H9 (cell line): ENCODE measurements around the gene TOPORS. TPM values are rescaled to one million over a fixed set of nuclear protein-coding genes. Genes with fewer than 3 reads are reported as not detected.

Experiments
- DNase-seq: peaks from one replicate; pipeline ENCODE4 v3.0.0-alpha.2; 2017
- H2AFZ ChIP-seq: one replicate; pipeline ENCODE4 v1.6.1; 2013; ENCODE audit warnings: mild to moderate bottlenecking, low read length, control low read depth, moderate library complexity
- H2AK5ac ChIP-seq: 2 replicates; pipeline ENCODE4 v1.6.1; 2013; ENCODE audit warnings: low read length, control low read depth, mixed read lengths; ENCODE audit not compliant: insufficient read length
- H2BK120ac ChIP-seq: one replicate; pipeline ENCODE4 v1.6.1; 2013; ENCODE audit warnings: low read depth, mild to moderate bottlenecking, low read length, control low read depth, inconsistent platforms; ENCODE audit not compliant: poor library complexity, severe bottlenecking
- H2BK12ac ChIP-seq: 2 replicates; pipeline ENCODE4 v1.6.1; 2013; ENCODE audit warnings: low read length, control low read depth, mixed read lengths, low read depth; ENCODE audit not compliant: insufficient read length
- H2BK15ac ChIP-seq: 2 replicates; pipeline ENCODE4 v1.6.1; 2013; ENCODE audit warnings: low read depth, low read length, control low read depth
- H2BK20ac ChIP-seq: one replicate; pipeline ENCODE4 v1.6.1; 2013; ENCODE audit warnings: low read depth, mild to moderate bottlenecking, low read length, control low read depth, inconsistent platforms; ENCODE audit not compliant: poor library complexity, severe bottlenecking
- H2BK5ac ChIP-seq: 2 replicates; pipeline ENCODE4 v1.6.1; 2013; ENCODE audit warnings: low read length, control low read depth, mixed read lengths; ENCODE audit not compliant: insufficient read length
- H3K14ac ChIP-seq: 2 replicates; pipeline ENCODE4 v1.6.1; 2013; ENCODE audit warnings: low read length, control low read depth; ENCODE audit not compliant: insufficient read depth
- H3K18ac ChIP-seq: 2 replicates; pipeline ENCODE4 v1.6.1; 2013; ENCODE audit warnings: low read depth, mild to moderate bottlenecking, mixed read lengths, low read length, control low read depth; ENCODE audit not compliant: insufficient read length
- H3K23ac ChIP-seq: 2 replicates; pipeline ENCODE4 v1.6.1; 2013; ENCODE audit warnings: low read length, control low read depth, mixed read lengths, low read depth; ENCODE audit not compliant: insufficient read length
- H3K23me2 ChIP-seq: 2 replicates; pipeline ENCODE4 v1.6.1; 2013; ENCODE audit warnings: low read depth, mild to moderate bottlenecking, mixed read lengths, low read length, control low read depth; ENCODE audit not compliant: insufficient read length, poor library complexity, severe bottlenecking
- H3K27ac ChIP-seq: 2 replicates; pipeline ENCODE4 v1.5.1; 2013; ENCODE audit warnings: low read length, control low read depth, mixed read lengths, low read depth; ENCODE audit not compliant: insufficient read length
- H3K27me3 ChIP-seq: 2 replicates; pipeline ENCODE4 v1.6.1; 2013; ENCODE audit warnings: low read length, control low read depth, inconsistent platforms; ENCODE audit not compliant: insufficient read depth
- H3K4ac ChIP-seq: 2 replicates; pipeline ENCODE4 v1.6.1; 2013; ENCODE audit warnings: low read depth, mild to moderate bottlenecking, control low read depth, inconsistent platforms, low read length, moderate library complexity
- H3K4me1 ChIP-seq: 2 replicates; pipeline ENCODE4 v1.6.1; 2013; ENCODE audit warnings: low read length, control low read depth, inconsistent platforms; ENCODE audit not compliant: insufficient read depth
- H3K4me2 ChIP-seq: 2 replicates; pipeline ENCODE4 v1.6.1; 2013; ENCODE audit warnings: low read length, control low read depth, mixed read lengths; ENCODE audit not compliant: insufficient read length, insufficient read depth
- H3K56ac ChIP-seq: 2 replicates; pipeline ENCODE4 v1.6.1; 2013; ENCODE audit warnings: low read depth, mild to moderate bottlenecking, mixed read lengths, low read length, control low read depth; ENCODE audit not compliant: insufficient read length
- H3K79me1 ChIP-seq: 2 replicates; pipeline ENCODE4 v1.6.1; 2013; ENCODE audit warnings: low read depth, mild to moderate bottlenecking, moderate library complexity, low read length, control low read depth, inconsistent platforms; ENCODE audit not compliant: insufficient read depth, poor library complexity, severe bottlenecking
- H3K79me2 ChIP-seq: 2 replicates; pipeline ENCODE4 v1.6.1; 2013; ENCODE audit warnings: low read length, control low read depth, inconsistent platforms; ENCODE audit not compliant: insufficient read depth
- H3K9ac ChIP-seq: 2 replicates; pipeline ENCODE4 v1.6.1; 2013; ENCODE audit warnings: low read length, control low read depth, mixed read lengths; ENCODE audit not compliant: insufficient read length; ENCODE audit errors: extremely low read depth
- H3K9me3 ChIP-seq: one replicate; pipeline ENCODE4 v1.6.1; 2013; ENCODE audit warnings: low read depth, low read length, inconsistent platforms; ENCODE audit not compliant: control insufficient read depth
- H3T11ph ChIP-seq: one replicate; pipeline ENCODE4 v1.6.1; 2013; ENCODE audit warnings: mild to moderate bottlenecking, low read length, control low read depth, inconsistent platforms
- H4K20me1 ChIP-seq: one replicate; pipeline ENCODE4 v1.6.1; 2013; ENCODE audit not compliant: control insufficient read depth, insufficient read length, insufficient read depth
- H4K5ac ChIP-seq: 2 replicates; pipeline ENCODE4 v1.6.1; 2013; ENCODE audit warnings: low read depth, mild to moderate bottlenecking, mixed read lengths, low read length, control low read depth; ENCODE audit not compliant: insufficient read length
- H4K8ac ChIP-seq: replicated peaks from 2 replicates; pipeline ENCODE4 v1.6.1; 2013; ENCODE audit warnings: low read length, control low read depth, mixed read lengths, low read depth; ENCODE audit not compliant: insufficient read length
- H4K91ac ChIP-seq: 2 replicates; pipeline ENCODE4 v1.6.1; 2013; ENCODE audit warnings: low read depth, mild to moderate bottlenecking, moderate library complexity, mixed read lengths, low read length, control low read depth; ENCODE audit not compliant: insufficient read length
- H3K27ac Mint-ChIP-seq, 3 experiments: 2 replicates in 2 of 3; 3 replicates in 1 of 3; pipeline ENCODE4 v1.8.0; 2020 to 2021; ENCODE audit warnings: mixed read lengths in 3 of 3, mild to moderate bottlenecking in 1 of 3, moderate library complexity in 1 of 3
- H3K27me3 Mint-ChIP-seq: 2 replicates; pipeline ENCODE4 v1.8.0; 2021; ENCODE audit warnings: low read depth, mild to moderate bottlenecking, moderate library complexity, mixed read lengths
- H3K36me3 Mint-ChIP-seq, 3 experiments: 2 replicates in 2 of 3; 3 replicates in 1 of 3; pipeline ENCODE4 v1.8.0; 2020 to 2021; ENCODE audit warnings: low read depth in 3 of 3, mixed read lengths in 3 of 3; ENCODE audit not compliant: insufficient read depth in 1 of 3
- H3K4me1 Mint-ChIP-seq, 2 experiments: 2 replicates each; pipeline ENCODE4 v1.8.0; 2020; ENCODE audit warnings: mixed read lengths in 2 of 2
- H3K4me3 Mint-ChIP-seq, 2 experiments: 2 replicates in 1 of 2; 3 replicates in 1 of 2; pipeline ENCODE4 v1.8.0; 2020 to 2021; ENCODE audit warnings: mild to moderate bottlenecking in 2 of 2, mixed read lengths in 2 of 2, moderate library complexity in 1 of 2
- H3K9me3 Mint-ChIP-seq, 2 experiments: 2 replicates in 1 of 2; 3 replicates in 1 of 2; pipeline ENCODE4 v1.8.0; 2020; ENCODE audit warnings: mild to moderate bottlenecking in 2 of 2, mixed read lengths in 2 of 2, moderate library complexity in 1 of 2
- WGBS: extraction: QIAGEN DNeasy Blood & Tissue Kit; methylation state at CpG from one replicate; pipeline ENCODE4 v1.1.7; 2013; ENCODE audit warnings: missing lambda C conversion rate, low lambda C conversion rate, mixed read lengths; ENCODE audit not compliant: insufficient read length; ENCODE audit errors: extremely low coverage; 5-methylcytosine and 5-hydroxymethylcytosine counted together
- total RNA-seq: library from RNA; stranded (reverse); gene quantifications from 2 replicates; pipeline ENCODE4 v1.2.1, GENCODE V29; 2021
- TF ChIP-seq, protein P1 (sequence below): fragments of 200-600 bp; sonication (generic); conservative IDR thresholded peaks from 3 replicates; pipeline ENCODE4 v1.8.0; 2021; ENCODE audit warnings: antibody characterized with exemption, mild to moderate bottlenecking

TOPORS gene
- total RNA-seq, 1 experiment from 2014 or later = 31.9 TPM

DNA sequence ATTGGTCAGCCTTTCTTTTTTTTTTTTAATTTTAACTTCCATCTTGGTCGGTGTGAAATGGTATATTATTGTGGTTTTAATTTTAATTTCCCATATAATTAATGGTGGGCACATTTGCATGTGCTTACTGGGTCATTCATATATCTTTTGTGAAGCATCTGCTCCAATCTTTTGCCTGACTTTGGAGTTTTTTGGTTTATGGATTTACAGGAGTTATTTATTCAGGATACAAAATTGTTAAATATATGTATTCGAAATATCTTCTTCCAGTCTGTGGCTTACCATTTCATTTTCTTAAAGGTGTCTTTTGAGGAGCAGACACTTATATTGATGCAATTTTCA lies 25.7 kb downstream of the TOPORS start:
- H3K27ac Mint-ChIP-seq = no peak overlapping the region
- Histone ChIP-seq H3K27ac (no peak overlapping the region), H4K20me1 (no peaks in the 10 kb centered on the region), H3K9ac (no peak overlapping the region), H3K79me2 (no peaks in the 10 kb centered on the region), H3K79me1 (no peaks in the 10 kb centered on the region), H4K5ac (no peak overlapping the region), H2AFZ (no peak overlapping the region), H2BK15ac (no peak overlapping the region), H2BK120ac (no peak overlapping the region), H4K8ac (no peak overlapping the region), H2BK12ac (no peak overlapping the region), H3T11ph (no peak overlapping the region), H3K56ac (no peak overlapping the region), H3K18ac (no peak overlapping the region), H2AK5ac (no peak overlapping the region), H3K4me1 (no peaks in the 10 kb centered on the region), H3K4me2 (peak overlapping the region; percentile 86), H3K4ac (no peak overlapping the region), H3K9me3 (no peaks in the 10 kb centered on the region), H2BK5ac (no peak overlapping the region), H2BK20ac (no peak overlapping the region), H3K14ac (no peak overlapping the region), H3K27me3 (no peaks in the 10 kb centered on the region), H4K91ac (no peak overlapping the region), H3K23me2 (no peaks in the 10 kb centered on the region), H3K23ac (no peak overlapping the region)
- H3K27me3 Mint-ChIP-seq = no peaks in the 10 kb centered on the region
- no peak for DNase-seq
- peak overlapping the region; percentile 86 to 90 for H3K4me3 Mint-ChIP-seq
- TF ChIP-seq, protein P1, sequence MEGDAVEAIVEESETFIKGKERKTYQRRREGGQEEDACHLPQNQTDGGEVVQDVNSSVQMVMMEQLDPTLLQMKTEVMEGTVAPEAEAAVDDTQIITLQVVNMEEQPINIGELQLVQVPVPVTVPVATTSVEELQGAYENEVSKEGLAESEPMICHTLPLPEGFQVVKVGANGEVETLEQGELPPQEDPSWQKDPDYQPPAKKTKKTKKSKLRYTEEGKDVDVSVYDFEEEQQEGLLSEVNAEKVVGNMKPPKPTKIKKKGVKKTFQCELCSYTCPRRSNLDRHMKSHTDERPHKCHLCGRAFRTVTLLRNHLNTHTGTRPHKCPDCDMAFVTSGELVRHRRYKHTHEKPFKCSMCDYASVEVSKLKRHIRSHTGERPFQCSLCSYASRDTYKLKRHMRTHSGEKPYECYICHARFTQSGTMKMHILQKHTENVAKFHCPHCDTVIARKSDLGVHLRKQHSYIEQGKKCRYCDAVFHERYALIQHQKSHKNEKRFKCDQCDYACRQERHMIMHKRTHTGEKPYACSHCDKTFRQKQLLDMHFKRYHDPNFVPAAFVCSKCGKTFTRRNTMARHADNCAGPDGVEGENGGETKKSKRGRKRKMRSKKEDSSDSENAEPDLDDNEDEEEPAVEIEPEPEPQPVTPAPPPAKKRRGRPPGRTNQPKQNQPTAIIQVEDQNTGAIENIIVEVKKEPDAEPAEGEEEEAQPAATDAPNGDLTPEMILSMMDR = no peak
- peaks cover 9 to 15% (median 10%) of the 10 kb centered on the region in 3 experiments for H3K36me3 Mint-ChIP-seq
- peaks cover 4 to 10% of the 10 kb centered on the region in 2 experiments; a peak in 4 of 5 replicates for H3K9me3 Mint-ChIP-seq
- WGBS = no CpG with 5 or more reads among the region's 2 CpGs
- peaks cover 10 to 17% of the 10 kb centered on the region in 2 experiments for H3K4me1 Mint-ChIP-seq
